ENCODE results near the gene OR13C3.

GRCh38 chr9:104553261-104553660 lies 16.6 kb upstream of the OR13C3 start:
- TF ChIP-seq CTCF (IDR thresholded peaks at IDR 0.05), result no peak
- TF ChIP-seq ZFX (IDR thresholded peaks at IDR 0.05; ENCODE audit: borderline replicate concordance), result no peak
